ENCODE data around the gene DNAH1. TPM values are rescaled to one million over a fixed set of nuclear protein-coding genes. Genes with fewer than 3 reads are reported as not detected.

The DNAH1 gene
- total RNA-seq, 4 donors from 2014 or later = 1.4 to 6.8 (median 2.0) TPM

- no peaks in the 10 kb centered on the region for H3K36me3 ChIP-seq
- H3K27me3 ChIP-seq = no peaks in the 10 kb centered on the region
- DNase-seq = peak in 1 of 2 donors; percentile 78
- in situ Hi-C loops (cut with MboI; ENCODE audit: low sequenced_read_pairs in 4 of 4) (no loop called here), intact Hi-C loops (cut with DNase I; ENCODE audit: low total_unique reads) (no loop called here)
- TF ChIP-seq POLR2A (IDR thresholded peaks at IDR 0.05) = peak; percentile 29 to 60
- TF ChIP-seq, protein P1, sequence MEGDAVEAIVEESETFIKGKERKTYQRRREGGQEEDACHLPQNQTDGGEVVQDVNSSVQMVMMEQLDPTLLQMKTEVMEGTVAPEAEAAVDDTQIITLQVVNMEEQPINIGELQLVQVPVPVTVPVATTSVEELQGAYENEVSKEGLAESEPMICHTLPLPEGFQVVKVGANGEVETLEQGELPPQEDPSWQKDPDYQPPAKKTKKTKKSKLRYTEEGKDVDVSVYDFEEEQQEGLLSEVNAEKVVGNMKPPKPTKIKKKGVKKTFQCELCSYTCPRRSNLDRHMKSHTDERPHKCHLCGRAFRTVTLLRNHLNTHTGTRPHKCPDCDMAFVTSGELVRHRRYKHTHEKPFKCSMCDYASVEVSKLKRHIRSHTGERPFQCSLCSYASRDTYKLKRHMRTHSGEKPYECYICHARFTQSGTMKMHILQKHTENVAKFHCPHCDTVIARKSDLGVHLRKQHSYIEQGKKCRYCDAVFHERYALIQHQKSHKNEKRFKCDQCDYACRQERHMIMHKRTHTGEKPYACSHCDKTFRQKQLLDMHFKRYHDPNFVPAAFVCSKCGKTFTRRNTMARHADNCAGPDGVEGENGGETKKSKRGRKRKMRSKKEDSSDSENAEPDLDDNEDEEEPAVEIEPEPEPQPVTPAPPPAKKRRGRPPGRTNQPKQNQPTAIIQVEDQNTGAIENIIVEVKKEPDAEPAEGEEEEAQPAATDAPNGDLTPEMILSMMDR (IDR thresholded peaks at IDR 0.05 in 4 of 5, conservative IDR thresholded peaks at IDR 0.05 in 1 of 5) = peak; percentile 58 to 77 (median 73)
- peak within 1 kb of the TSS; percentile 94 to 99 (median 97) for H3K27ac ChIP-seq
- H3K9me3 ChIP-seq = no peaks in the 10 kb centered on the region
- ATAC-seq = peak; percentile 29 to 55
- H3K4me3 ChIP-seq = peak within 1 kb of the TSS; percentile 6 to 45 (median 34)
- H3K4me1 ChIP-seq = peaks cover 9 to 28% of the 10 kb centered on the region in 2 donors
These were observed 129.0 kb downstream of the DNAH1 start, which contains the start of gene SEMA3G for GRCh38 chr3:52444860-52445793. Gene SEMA3G (minus strand): TSS chr3:52445103. CDS start chr3:52445027, 76 bp downstream.

DNA sequence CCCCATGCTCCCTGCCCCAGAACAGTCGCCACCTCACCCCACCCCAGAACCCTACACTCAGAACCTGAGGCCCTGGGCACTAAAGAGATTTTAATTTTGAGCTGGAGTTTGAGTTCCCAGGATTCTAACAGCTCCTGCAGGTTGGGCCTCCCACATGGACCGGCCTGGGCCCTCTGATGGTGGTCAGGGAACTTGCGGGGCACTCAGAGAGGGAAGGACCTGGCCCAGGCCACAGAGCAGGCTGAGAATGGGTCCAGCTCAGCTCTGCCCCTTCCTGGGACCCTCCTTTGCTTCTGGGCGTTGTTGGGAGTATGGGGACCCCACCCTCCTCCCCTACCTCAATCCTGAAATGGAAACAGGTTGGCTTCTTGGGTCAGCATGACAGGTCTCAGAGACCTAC lies 129.9 kb downstream of the DNAH1 start:
- ATAC-seq = no peak
- intact Hi-C loops (cut with DNase I; ENCODE audit: low total_unique reads) = no loop called here
- no peak for DNase-seq
- TF ChIP-seq, protein P1 (IDR thresholded peaks at IDR 0.05 in 4 of 5, conservative IDR thresholded peaks at IDR 0.05 in 1 of 5) = no peak
- TF ChIP-seq POLR2A (IDR thresholded peaks at IDR 0.05) = no peak
- H3K36me3 ChIP-seq = no peaks in the 10 kb centered on the region
- H3K4me1 ChIP-seq = peaks cover 13 to 37% of the 10 kb centered on the region in 2 donors
- H3K27me3 ChIP-seq = no peaks in the 10 kb centered on the region
- no peak overlapping the region for H3K4me3 ChIP-seq
- in situ Hi-C loops (cut with MboI; ENCODE audit: low sequenced_read_pairs in 4 of 4) = no loop called here
- H3K9me3 ChIP-seq = no peaks in the 10 kb centered on the region
- H3K27ac ChIP-seq = peak overlapping the region; percentile 94 to 99 (median 97)

GRCh38 chr3:52446631-52447511 lies 130.8 kb downstream of the DNAH1 start:
- ATAC-seq (peak; percentile 20 to 40), DNase-seq (peak in 1 of 2 donors; percentile 70)
- intact Hi-C loops (cut with DNase I; ENCODE audit: low total_unique reads) = loop anchor here (1.0 kb wide), 1 partner anchor 19 kb away; no protein-coding TSS in a partner anchor
- Histone ChIP-seq H3K4me3 (no peak overlapping the region), H3K4me1 (peaks cover 15 to 45% of the 10 kb centered on the region in 2 donors), H3K27me3 (no peaks in the 10 kb centered on the region), H3K36me3 (no peaks in the 10 kb centered on the region), H3K27ac (peak overlapping the region; percentile 94 to 99 (median 97)), H3K9me3 (no peaks in the 10 kb centered on the region)
- in situ Hi-C loops (cut with MboI; ENCODE audit: low sequenced_read_pairs in 4 of 4) = no loop called here
- TF ChIP-seq POLR2A (IDR thresholded peaks at IDR 0.05) = no peak
- TF ChIP-seq, protein P1 (IDR thresholded peaks at IDR 0.05 in 4 of 5, conservative IDR thresholded peaks at IDR 0.05 in 1 of 5) = peak; percentile 99 to 100 (median 100)

DNA sequence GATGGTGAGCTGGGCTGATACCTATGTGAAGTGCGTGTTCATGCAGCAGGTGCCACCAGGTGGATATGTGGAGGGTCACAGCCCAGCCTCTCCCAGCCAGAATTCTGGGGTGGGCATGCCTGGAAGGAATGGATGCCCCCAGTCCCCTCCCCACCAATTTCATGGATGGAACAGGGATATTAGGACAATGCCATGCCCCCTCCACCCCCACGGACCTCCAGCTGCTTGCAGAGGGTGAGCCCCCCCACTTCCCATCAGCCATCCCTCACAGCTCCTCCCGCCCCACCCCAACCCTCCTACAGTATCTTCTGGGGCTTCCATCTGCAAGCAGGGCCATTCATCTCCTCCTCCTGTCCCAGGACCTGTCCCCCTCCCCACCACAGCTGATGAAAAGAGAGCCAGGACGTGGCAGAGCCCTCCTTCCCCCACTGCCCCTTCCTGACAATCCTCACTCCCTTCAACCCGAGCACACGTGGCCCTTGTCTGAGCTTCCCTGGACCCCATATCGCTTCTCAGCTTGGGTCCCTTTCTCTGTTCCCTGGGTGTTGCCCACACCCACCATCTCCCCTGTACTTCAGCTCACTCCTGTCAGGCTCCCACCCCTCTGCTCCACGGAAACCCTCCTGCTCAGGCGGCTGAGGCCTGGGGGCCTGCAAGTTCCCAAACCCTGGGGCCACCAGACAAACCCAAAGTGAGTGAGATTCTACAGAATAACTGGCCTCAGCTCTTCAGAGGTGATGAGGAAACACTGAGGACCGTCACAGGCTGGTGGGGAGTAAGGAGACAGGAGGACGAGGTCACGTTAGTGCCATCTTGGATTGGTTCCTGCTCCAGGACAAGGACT lies 131.6 kb downstream of the DNAH1 start:
- peak overlapping the region; percentile 94 to 99 (median 97) for H3K27ac ChIP-seq

More for the DNA sequence above, 131.6 kb downstream of the DNAH1 start:
- no peaks in the 10 kb centered on the region for H3K27me3 ChIP-seq
- no peaks in the 10 kb centered on the region for H3K36me3 ChIP-seq
- TF ChIP-seq, protein P1 (IDR thresholded peaks at IDR 0.05 in 4 of 5, conservative IDR thresholded peaks at IDR 0.05 in 1 of 5) = no peak
- TF ChIP-seq POLR2A (IDR thresholded peaks at IDR 0.05) = no peak
- in situ Hi-C loops (cut with MboI; ENCODE audit: low sequenced_read_pairs in 4 of 4) = no loop called here
- DNase-seq (no peak), ATAC-seq (no peak)
- H3K9me3 ChIP-seq = no peaks in the 10 kb centered on the region
- H3K4me3 ChIP-seq = no peak overlapping the region
- intact Hi-C loops (cut with DNase I; ENCODE audit: low total_unique reads) = loop anchor here (1.0 kb wide), 1 partner anchor 19 kb away; no protein-coding TSS in a partner anchor
- peaks cover 22 to 45% of the 10 kb centered on the region in 2 donors for H3K4me1 ChIP-seq
